Kidney (tissue), 14 donors: ENCODE measurements around the gene PAGR1. TPM values are rescaled to one million over a fixed set of nuclear protein-coding genes. Genes with fewer than 3 reads are reported as not detected.

Experiments used
- DNase-seq, 5 donors: peaks; one replicate each; pipeline ENCODE4 v3.0.0-alpha.2; 2013 to 2020
- FAIRE-seq: peaks from 2 replicates; lab custom pipeline; 2012; peaks lifted over from hg19 to GRCh38; lab: Jason Lieb, UNC
- H3K27ac ChIP-seq, 2 donors: one replicate each; pipeline ENCODE4 v1.7.0; 2013; ENCODE audit warnings: low read depth in 2 of 2, low read length in 2 of 2, inconsistent platforms in 1 of 2
- H3K27me3 ChIP-seq: one replicate; pipeline ENCODE4 v1.7.1; 2013; ENCODE audit warnings: low read length, inconsistent platforms; ENCODE audit not compliant: control insufficient read depth, insufficient read depth
- H3K36me3 ChIP-seq, 3 donors: one replicate each; pipeline versions ENCODE4 v1.7.0 to v1.7.1; 2013; ENCODE audit warnings: low read length in 3 of 3, control low read depth in 1 of 3, inconsistent platforms in 1 of 3; ENCODE audit not compliant: insufficient read depth in 3 of 3, control insufficient read depth in 2 of 3
- H3K4me1 ChIP-seq, 3 donors: one replicate each; pipeline versions ENCODE4 v1.7.0 to v1.7.1; 2013; ENCODE audit warnings: low read length in 3 of 3, inconsistent platforms in 1 of 3, low read depth in 1 of 3; ENCODE audit not compliant: control insufficient read depth in 2 of 3, insufficient read depth in 2 of 3
- H3K4me3 ChIP-seq, 3 donors: one replicate each; pipeline versions ENCODE4 v1.7.0 to v1.8.1; 2013; ENCODE audit warnings: low read length in 3 of 3, control low read depth in 1 of 3, inconsistent platforms in 1 of 3
- H3K9ac ChIP-seq, 3 donors: one replicate each; pipeline versions ENCODE4 v1.7.0 to v1.7.1; 2013; ENCODE audit warnings: low read length in 3 of 3, control low read depth in 1 of 3, inconsistent platforms in 1 of 3
- H3K9me3 ChIP-seq, 3 donors: one replicate each; pipeline versions ENCODE4 v1.7.0 to v1.7.1; 2013; ENCODE audit warnings: low read length in 3 of 3, control low read depth in 1 of 3, inconsistent platforms in 1 of 3; ENCODE audit not compliant: control insufficient read depth in 2 of 3, insufficient read depth in 1 of 3
- intact Hi-C: fragments of 100-400 bp; cut with DNase I; formaldehyde crosslinking; loops from one replicate; pipeline ENCODE4 v1.11.1; 2022
- polyA plus RNA-seq: library from polyadenylated mRNA; stranded (reverse); fragments of 350-450 nt; fragmentation: Illumina TruSeq; extraction: RNeasy Lipid Tissue Mini Kit (QIAGEN cat#74804); gene quantifications from one replicate; pipeline ENCODE4 v1.2.3, GENCODE V29; 2014; ENCODE audit warnings: low read depth, low replicate concordance; ENCODE audit not compliant: insufficient read depth
- total RNA-seq: library from RNA; stranded (reverse); fragmentation: NEBNext Ultra II Directional; extraction: Animal tissue kit (Norgen Biotek cat#: 25700); gene quantifications from one replicate; pipeline ENCODE4 v1.2.1, GENCODE V29; 2021
- TF ChIP-seq, protein P1 (sequence below): IDR thresholded peaks from 3 replicates; pipeline ENCODE4 v1.5.1; 2012; ENCODE audit warnings: mild to moderate bottlenecking, moderate library complexity, borderline replicate concordance; ENCODE audit not compliant: insufficient read depth; ENCODE audit errors: extremely low read depth
- donor health status: control.
- donor health status: control.
- donor health status: control.
- donor health status: control.
- donor health status: control.
- donor health status: DM: yes; HTN: yes; CAD: no.
- donor health status: Normal renal cell carcinoma (clear cell type).

PAGR1 gene
- total and polyA plus RNA-seq, 2 donors from 2014 or later: 23.5 to 30.0 TPM

DNA sequence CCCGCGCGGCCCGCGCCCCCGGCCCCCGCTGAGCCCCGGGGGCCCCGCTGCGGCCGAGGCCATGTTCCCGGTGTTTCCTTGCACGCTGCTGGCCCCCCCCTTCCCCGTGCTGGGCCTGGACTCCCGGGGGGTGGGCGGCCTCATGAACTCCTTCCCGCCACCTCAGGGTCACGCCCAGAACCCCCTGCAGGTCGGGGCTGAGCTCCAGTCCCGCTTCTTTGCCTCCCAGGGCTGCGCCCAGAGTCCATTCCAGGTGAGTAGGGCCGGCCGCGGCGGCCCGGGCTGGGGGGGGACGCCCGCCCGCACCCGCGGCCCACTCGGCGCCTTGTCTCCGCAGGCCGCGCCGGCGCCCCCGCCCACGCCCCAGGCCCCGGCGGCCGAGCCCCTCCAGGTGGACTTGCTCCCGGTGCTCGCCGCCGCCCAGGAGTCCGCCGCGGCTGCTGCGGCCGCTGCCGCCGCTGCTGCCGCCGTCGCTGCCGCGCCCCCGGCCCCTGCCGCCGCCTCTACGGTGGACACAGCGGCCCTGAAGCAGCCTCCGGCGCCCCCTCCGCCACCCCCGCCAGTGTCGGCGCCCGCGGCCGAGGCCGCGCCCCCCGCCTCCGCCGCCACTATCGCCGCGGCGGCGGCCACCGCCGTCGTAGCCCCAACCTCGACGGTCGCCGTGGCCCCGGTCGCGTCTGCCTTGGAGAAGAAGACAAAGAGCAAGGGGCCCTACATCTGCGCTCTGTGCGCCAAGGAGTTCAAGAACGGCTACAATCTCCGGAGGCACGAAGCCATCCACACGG, 9.1 kb upstream of the PAGR1 start:
- TF ChIP-seq, protein P1, sequence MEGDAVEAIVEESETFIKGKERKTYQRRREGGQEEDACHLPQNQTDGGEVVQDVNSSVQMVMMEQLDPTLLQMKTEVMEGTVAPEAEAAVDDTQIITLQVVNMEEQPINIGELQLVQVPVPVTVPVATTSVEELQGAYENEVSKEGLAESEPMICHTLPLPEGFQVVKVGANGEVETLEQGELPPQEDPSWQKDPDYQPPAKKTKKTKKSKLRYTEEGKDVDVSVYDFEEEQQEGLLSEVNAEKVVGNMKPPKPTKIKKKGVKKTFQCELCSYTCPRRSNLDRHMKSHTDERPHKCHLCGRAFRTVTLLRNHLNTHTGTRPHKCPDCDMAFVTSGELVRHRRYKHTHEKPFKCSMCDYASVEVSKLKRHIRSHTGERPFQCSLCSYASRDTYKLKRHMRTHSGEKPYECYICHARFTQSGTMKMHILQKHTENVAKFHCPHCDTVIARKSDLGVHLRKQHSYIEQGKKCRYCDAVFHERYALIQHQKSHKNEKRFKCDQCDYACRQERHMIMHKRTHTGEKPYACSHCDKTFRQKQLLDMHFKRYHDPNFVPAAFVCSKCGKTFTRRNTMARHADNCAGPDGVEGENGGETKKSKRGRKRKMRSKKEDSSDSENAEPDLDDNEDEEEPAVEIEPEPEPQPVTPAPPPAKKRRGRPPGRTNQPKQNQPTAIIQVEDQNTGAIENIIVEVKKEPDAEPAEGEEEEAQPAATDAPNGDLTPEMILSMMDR: no peak
- FAIRE-seq: no peak
- Histone ChIP-seq H3K9ac (peak overlapping the region in 1 of 3 donors; percentile 61), H3K9me3 (no peaks in the 10 kb centered on the region), H3K4me3 (peak overlapping the region; percentile 56 to 70 (median 59)), H3K4me1 (peaks cover 2 to 38% (median 18%) of the 10 kb centered on the region in 3 donors), H3K27ac (peak overlapping the region; percentile 94), H3K27me3 (no peaks in the 10 kb centered on the region), H3K36me3 (peaks cover 0 to 5% (median 3%) of the 10 kb centered on the region in 3 donors)
- intact Hi-C loops: no loop called here
- peak; percentile 63 to 92 (median 80) for DNase-seq

DNA sequence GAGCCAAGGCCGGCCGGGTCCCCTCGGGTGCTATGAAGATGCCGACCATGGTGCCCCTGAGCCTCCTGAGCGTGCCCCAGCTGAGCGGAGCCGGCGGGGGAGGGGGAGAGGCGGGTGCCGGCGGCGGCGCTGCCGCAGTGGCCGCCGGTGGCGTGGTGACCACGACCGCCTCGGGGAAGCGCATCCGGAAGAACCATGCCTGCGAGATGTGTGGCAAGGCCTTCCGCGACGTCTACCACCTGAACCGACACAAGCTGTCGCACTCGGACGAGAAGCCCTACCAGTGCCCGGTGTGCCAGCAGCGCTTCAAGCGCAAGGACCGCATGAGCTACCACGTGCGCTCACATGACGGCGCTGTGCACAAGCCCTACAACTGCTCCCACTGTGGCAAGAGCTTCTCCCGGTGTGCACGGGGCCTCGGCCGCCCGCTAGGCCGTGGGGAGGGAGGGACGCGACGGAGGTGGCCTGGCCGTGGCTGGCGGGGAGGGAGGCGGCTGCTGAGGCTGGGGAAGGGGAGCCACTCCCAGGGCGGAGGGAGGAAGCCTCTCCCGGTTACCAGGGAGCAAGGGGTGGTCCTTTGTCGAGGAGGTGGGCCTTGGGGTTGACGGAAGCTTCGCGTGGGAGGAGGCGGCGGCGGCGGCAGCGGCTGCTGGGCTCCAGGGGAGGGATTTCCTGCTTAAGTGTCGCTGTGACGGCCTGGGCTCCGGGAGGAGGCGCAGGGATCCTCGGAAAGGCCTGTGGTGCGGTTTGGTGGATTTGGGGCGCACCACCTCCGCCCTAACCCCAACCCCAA, 8.3 kb upstream of the PAGR1 start:
- no peaks in the 10 kb centered on the region for H3K9me3 ChIP-seq
- FAIRE-seq (no peak), DNase-seq (peak; percentile 94 to 97 (median 96))
- H3K9ac ChIP-seq: peak overlapping the region; percentile 55 to 66 (median 61)
- TF ChIP-seq, protein P1: peak; percentile 45
- peaks cover 2 to 43% (median 18%) of the 10 kb centered on the region in 3 donors for H3K4me1 ChIP-seq
- H3K36me3 ChIP-seq: peaks cover 0 to 3% (median 2%) of the 10 kb centered on the region in 3 donors
- H3K27ac ChIP-seq: peak overlapping the region; percentile 94
- intact Hi-C loops: no loop called here
- H3K4me3 ChIP-seq: peak overlapping the region; percentile 56 to 70 (median 65)
- H3K27me3 ChIP-seq: no peaks in the 10 kb centered on the region

DNA sequence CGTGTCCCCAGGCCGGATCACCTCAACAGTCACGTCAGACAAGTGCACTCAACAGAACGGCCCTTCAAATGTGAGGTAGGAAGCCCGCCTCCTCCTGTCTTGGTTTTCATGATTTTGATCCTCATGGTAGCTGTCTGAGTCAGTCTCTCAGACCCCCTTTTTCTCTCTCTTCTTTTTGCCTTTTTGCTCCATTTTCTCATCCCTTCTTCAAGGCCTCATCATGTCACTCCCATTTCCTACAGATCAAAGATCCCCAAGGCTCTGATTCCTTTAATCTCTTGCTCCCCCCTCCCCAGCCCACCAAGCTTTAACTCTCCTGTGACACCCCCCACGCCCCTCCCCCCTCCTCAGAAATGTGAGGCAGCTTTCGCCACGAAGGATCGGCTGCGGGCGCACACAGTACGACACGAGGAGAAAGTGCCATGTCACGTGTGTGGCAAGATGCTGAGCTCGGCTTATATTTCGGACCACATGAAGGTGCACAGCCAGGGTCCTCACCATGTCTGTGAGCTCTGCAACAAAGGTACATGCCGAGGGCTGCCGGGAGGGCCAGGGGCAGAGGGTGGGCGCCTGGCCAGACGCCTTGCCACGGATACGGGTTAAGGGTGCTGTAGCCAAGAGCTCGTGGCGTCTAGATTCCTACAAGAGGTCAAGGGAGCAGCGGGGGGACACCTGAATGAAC, 7.6 kb upstream of the PAGR1 start:
- Histone ChIP-seq H3K27me3 (no peaks in the 10 kb centered on the region), H3K9me3 (no peaks in the 10 kb centered on the region), H3K27ac (peak overlapping the region; percentile 94), H3K4me1 (peaks cover 2 to 43% (median 18%) of the 10 kb centered on the region in 3 donors), H3K9ac (peak overlapping the region; percentile 38 to 66 (median 55)), H3K4me3 (peak overlapping the region; percentile 56 to 70 (median 65)), H3K36me3 (peaks cover 0 to 3% (median 2%) of the 10 kb centered on the region in 3 donors)
- intact Hi-C loops: no loop called here
- TF ChIP-seq, protein P1: no peak
- no peak for FAIRE-seq
- DNase-seq: peak in 3 of 5 donors; percentile 26 to 81 (median 73)
